ENCODE data around the gene SHC2.
"Not testable (repeated sequence)": the region's sequence is repeated elsewhere in the genome, so short reads cannot be mapped to it uniquely, and the experiment has no call there.

Gene SHC2

GRCh38 chr19:438416-438958, 22.3 kb downstream of the SHC2 start:
- peaks cover 9% of the 10 kb centered on the region for H3K9me3 Mint-ChIP-seq
- no peaks in the 10 kb centered on the region for H3K36me3 Mint-ChIP-seq (ENCODE audit: low read depth)
- H3K27me3 Mint-ChIP-seq = peaks cover 11% of the 10 kb centered on the region
- intact Hi-C loops (cut with micrococcal nuclease) = no loop called here
- H3K27ac Mint-ChIP-seq = no peak overlapping the region
- H3K4me3 Mint-ChIP-seq = no peak overlapping the region
- H3K4me1 Mint-ChIP-seq (ENCODE audit: low read depth) = no peaks in the 10 kb centered on the region

- Mint-ChIP-seq H3K9me3 (peaks cover 4% of the 10 kb centered on the region), H3K27ac (no peak overlapping the region), H3K27me3 (peaks cover 11% of the 10 kb centered on the region), H3K4me3 (no peak overlapping the region), H3K36me3 (ENCODE audit: low read depth) (no peaks in the 10 kb centered on the region), H3K4me1 (ENCODE audit: low read depth) (no peaks in the 10 kb centered on the region)
- intact Hi-C loops (cut with micrococcal nuclease) = no loop called here
Observed at GRCh38 chr19:437041-437440, 23.8 kb downstream of the SHC2 start.

DNA sequence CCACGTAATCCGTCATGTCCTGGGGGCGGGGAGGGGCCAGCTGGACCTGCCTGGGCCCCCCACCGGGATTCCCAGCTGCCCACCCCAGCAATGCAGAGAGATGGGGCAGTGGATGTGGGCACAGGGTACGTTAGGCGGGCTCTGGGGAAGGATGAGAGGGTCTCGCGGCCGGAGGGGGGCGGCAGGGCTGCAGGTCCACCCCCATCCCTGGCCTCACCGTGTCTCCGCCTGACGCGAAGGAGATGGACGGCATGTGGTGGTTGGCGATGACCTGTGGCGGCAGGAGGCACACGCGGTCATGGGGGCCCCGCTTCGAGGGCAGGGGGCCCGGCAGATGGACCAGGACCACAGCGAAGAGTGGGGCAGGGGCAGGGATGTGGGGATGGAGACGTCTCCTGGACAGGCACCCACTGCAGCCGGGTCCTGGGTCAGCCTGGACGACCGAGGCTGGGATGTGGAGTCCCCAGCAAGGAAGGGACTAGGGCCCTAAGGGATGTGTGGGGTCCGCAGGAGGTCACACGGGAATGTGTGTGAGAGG, 24.4 kb downstream of the SHC2 start:
- intact Hi-C loops (cut with micrococcal nuclease) = no loop called here
- H3K36me3 Mint-ChIP-seq (ENCODE audit: low read depth) = no peaks in the 10 kb centered on the region

DNA sequence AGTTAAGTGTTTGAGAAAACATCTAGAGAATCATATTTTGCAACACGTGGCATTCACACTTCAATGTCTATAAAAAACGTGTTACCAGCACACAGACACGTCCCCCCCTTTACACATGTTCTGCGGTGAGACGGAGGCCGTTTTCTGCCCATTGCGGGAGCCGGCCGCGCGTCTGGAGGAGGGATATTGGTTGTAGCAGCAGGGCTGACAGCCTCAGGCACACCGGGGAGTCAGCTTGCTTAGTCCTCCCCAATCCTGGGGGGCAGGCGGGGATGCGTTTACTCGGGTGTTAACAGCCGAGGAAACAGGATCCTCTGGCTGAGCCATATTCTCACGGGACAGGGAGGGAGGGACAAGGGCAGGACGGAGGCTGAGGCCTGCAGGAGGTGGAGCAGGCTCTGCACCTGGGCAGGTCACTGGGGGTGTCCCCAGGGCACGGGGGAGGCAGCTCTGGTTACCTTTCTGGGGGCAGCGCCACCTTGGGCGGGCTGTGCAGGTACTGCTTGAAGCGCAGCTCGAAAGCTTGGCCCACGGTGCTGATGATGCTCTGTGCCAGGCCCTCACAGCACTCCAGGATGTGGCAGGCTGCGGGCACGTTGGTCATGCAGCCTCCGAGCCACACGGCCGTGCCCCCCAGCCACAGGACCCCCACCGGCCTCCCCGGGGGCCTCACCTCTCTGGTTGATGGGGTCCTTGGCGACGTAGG, 25.0 kb downstream of the SHC2 start:
- H3K4me3 Mint-ChIP-seq = no peak overlapping the region
- peaks cover 6% of the 10 kb centered on the region for H3K9me3 Mint-ChIP-seq
- H3K36me3 Mint-ChIP-seq (ENCODE audit: low read depth) = no peaks in the 10 kb centered on the region
- H3K4me1 Mint-ChIP-seq (ENCODE audit: low read depth) = no peaks in the 10 kb centered on the region
- H3K27me3 Mint-ChIP-seq = peaks cover 1% of the 10 kb centered on the region
- intact Hi-C loops (cut with micrococcal nuclease) = no loop called here
- no peak overlapping the region for H3K27ac Mint-ChIP-seq

More for the DNA sequence above, 24.4 kb downstream of the SHC2 start:
- Mint-ChIP-seq H3K9me3 (peaks cover under 1% of the 10 kb centered on the region), H3K27ac (no peak overlapping the region), H3K4me3 (no peak overlapping the region), H3K27me3 (peaks cover 7% of the 10 kb centered on the region), H3K4me1 (ENCODE audit: low read depth) (no peaks in the 10 kb centered on the region)

DNA sequence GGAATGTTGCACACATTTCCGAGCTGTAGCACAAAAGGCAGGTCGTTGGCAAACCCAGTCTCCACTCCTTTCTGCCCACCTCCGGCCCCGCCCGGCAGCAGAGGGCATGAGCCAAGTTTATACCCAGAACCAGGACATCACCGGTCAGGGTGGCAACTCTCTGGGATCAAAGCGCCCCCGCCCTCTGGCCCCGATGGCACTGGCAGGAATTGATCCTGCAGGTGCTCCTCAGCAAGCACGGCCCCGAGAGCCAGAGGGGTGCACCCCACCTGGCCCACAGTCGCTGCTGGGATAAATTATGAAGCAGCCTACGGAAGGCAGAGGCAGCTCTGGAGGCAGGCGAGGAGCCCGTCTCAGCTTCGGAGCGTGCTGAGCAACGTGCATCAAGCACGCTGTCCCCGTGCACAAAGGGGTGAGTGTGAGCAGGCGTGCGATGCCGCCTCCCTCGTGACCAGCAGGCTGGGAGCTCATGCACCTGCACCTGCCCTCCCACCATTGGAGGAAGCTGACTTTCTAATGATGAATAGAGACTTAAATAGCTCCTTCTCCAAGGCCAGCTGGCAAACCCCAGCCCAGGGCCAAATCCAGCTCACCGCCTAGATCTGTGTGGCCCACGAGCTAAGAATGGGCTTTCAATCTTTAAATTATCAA, 25.7 kb downstream of the SHC2 start:
- no peaks in the 10 kb centered on the region for H3K4me1 Mint-ChIP-seq (ENCODE audit: low read depth)
- H3K9me3 Mint-ChIP-seq = peaks cover 12% of the 10 kb centered on the region
- H3K4me3 Mint-ChIP-seq = no peak overlapping the region
- H3K27me3 Mint-ChIP-seq = peaks cover 1% of the 10 kb centered on the region
- H3K36me3 Mint-ChIP-seq (ENCODE audit: low read depth) = no peaks in the 10 kb centered on the region
- intact Hi-C loops (cut with micrococcal nuclease) = no loop called here
- no peak overlapping the region for H3K27ac Mint-ChIP-seq

GRCh38 chr19:434152-434960, 26.5 kb downstream of the SHC2 start:
- Mint-ChIP-seq H3K4me3 (no peak overlapping the region), H3K9me3 (peaks cover 12% of the 10 kb centered on the region), H3K4me1 (ENCODE audit: low read depth) (no peaks in the 10 kb centered on the region), H3K27me3 (peaks cover 1% of the 10 kb centered on the region), H3K36me3 (ENCODE audit: low read depth) (no peaks in the 10 kb centered on the region), H3K27ac (no peak overlapping the region)
- intact Hi-C loops (cut with micrococcal nuclease) = no loop called here

DNA sequence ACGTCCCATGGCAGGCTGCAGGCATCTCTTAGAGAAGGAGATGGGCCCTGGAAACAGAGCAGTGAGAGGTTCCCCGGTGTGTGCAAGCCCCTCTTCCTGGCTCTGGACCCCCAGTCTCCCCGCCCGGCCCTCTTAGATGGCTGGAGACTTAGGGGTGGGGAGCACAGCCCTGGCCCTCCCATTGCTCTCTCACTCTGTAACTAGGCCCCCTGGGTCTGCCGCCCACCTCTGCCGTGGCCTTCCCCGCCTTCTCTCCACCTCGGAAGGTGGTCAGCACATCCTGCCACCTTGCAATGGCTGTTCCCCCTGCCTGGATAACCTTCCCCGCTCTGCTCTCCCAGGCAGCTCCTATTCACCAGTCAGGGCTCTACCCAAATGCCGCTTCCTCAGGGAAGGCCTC, 30.1 kb downstream of the SHC2 start:
- H3K4me3 Mint-ChIP-seq = no peak overlapping the region
- no peak overlapping the region for H3K27ac Mint-ChIP-seq
- peaks cover 34% of the 10 kb centered on the region for H3K9me3 Mint-ChIP-seq
- H3K36me3 Mint-ChIP-seq (ENCODE audit: low read depth) = no peaks in the 10 kb centered on the region
- no peaks in the 10 kb centered on the region for H3K27me3 Mint-ChIP-seq
- no peaks in the 10 kb centered on the region for H3K4me1 Mint-ChIP-seq (ENCODE audit: low read depth)
- intact Hi-C loops (cut with micrococcal nuclease) = no loop called here

GRCh38 chr19:428149-428548, 32.7 kb downstream of the SHC2 start:
- no peak overlapping the region for H3K4me3 Mint-ChIP-seq
- no peaks in the 10 kb centered on the region for H3K36me3 Mint-ChIP-seq (ENCODE audit: low read depth)
- no peaks in the 10 kb centered on the region for H3K4me1 Mint-ChIP-seq (ENCODE audit: low read depth)
- intact Hi-C loops (cut with micrococcal nuclease) = no loop called here
- peaks cover 34% of the 10 kb centered on the region for H3K9me3 Mint-ChIP-seq
- no peak overlapping the region for H3K27ac Mint-ChIP-seq
- H3K27me3 Mint-ChIP-seq = no peaks in the 10 kb centered on the region

GRCh38 chr19:427675-428074, 33.2 kb downstream of the SHC2 start:
- H3K36me3 Mint-ChIP-seq (ENCODE audit: low read depth); H3K27me3 Mint-ChIP-seq; H3K4me1 Mint-ChIP-seq (ENCODE audit: low read depth); H3K27ac Mint-ChIP-seq; intact Hi-C loops (cut with micrococcal nuclease); H3K4me3 Mint-ChIP-seq: not testable (repeated sequence)
- peaks cover 34% of the 10 kb centered on the region for H3K9me3 Mint-ChIP-seq

GRCh38 chr19:426725-427445, 33.9 kb downstream of the SHC2 start:
- Mint-ChIP-seq H3K36me3 (ENCODE audit: low read depth) (no peaks in the 10 kb centered on the region), H3K27ac (no peak overlapping the region)

DNA sequence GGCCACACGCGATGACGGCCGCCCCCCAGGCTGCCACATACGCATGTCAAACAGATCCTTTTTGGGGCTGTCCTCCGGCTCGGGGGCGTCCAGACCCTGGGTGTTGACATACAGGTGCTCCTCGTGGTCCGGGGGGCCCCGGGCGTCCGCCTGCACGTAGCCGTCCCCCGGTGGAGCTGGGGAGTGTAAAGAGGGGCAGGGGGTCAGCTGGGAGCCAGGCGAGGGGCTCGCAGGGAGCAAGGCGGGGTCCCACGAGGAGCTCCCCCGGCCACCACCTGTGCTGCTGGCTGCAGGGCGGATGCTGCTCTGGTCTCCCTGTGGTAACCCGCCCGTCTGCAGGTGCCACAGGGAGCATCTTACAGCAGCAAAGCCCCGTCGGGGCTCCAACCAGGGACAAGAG, 35.8 kb downstream of the SHC2 start:
- H3K27ac Mint-ChIP-seq = no peak overlapping the region
- no peaks in the 10 kb centered on the region for H3K36me3 Mint-ChIP-seq (ENCODE audit: low read depth)
- intact Hi-C loops (cut with micrococcal nuclease) = no loop called here
- peaks cover 22% of the 10 kb centered on the region for H3K9me3 Mint-ChIP-seq
- H3K4me1 Mint-ChIP-seq (ENCODE audit: low read depth) = no peaks in the 10 kb centered on the region
- H3K27me3 Mint-ChIP-seq = no peaks in the 10 kb centered on the region
- no peak overlapping the region for H3K4me3 Mint-ChIP-seq

More at GRCh38 chr19:426725-427445, 33.9 kb downstream of the SHC2 start:
- no peaks in the 10 kb centered on the region for H3K4me1 Mint-ChIP-seq (ENCODE audit: low read depth)
- intact Hi-C loops (cut with micrococcal nuclease) = no loop called here
- no peak overlapping the region for H3K4me3 Mint-ChIP-seq
- no peaks in the 10 kb centered on the region for H3K27me3 Mint-ChIP-seq
- peaks cover 34% of the 10 kb centered on the region for H3K9me3 Mint-ChIP-seq

DNA sequence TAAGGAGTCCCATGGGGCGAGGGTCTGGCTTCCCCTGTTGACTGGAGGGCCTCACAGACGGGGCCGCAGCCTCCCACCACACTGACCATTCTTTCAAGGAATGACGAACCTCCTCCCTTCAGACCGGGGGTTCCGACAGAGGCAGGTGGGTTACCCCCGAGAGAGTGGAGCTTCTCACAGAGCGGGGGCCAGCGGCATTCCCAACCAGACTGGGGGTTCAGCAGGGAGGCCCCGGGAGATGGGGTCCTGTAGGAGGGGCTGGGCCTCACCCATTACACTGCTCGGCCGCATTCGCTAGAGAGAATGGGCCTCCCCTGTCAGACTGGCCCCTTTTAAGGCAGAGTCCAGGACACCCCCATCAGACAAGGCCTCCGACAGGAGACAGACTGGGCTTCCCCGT, 36.3 kb downstream of the SHC2 start:
- no peaks in the 10 kb centered on the region for H3K27me3 Mint-ChIP-seq
- no peak overlapping the region for H3K4me3 Mint-ChIP-seq
- intact Hi-C loops (cut with micrococcal nuclease) = no loop called here
- H3K36me3 Mint-ChIP-seq (ENCODE audit: low read depth) = no peaks in the 10 kb centered on the region
- H3K4me1 Mint-ChIP-seq (ENCODE audit: low read depth) = no peaks in the 10 kb centered on the region
- no peak overlapping the region for H3K27ac Mint-ChIP-seq
- peaks cover 22% of the 10 kb centered on the region for H3K9me3 Mint-ChIP-seq

DNA sequence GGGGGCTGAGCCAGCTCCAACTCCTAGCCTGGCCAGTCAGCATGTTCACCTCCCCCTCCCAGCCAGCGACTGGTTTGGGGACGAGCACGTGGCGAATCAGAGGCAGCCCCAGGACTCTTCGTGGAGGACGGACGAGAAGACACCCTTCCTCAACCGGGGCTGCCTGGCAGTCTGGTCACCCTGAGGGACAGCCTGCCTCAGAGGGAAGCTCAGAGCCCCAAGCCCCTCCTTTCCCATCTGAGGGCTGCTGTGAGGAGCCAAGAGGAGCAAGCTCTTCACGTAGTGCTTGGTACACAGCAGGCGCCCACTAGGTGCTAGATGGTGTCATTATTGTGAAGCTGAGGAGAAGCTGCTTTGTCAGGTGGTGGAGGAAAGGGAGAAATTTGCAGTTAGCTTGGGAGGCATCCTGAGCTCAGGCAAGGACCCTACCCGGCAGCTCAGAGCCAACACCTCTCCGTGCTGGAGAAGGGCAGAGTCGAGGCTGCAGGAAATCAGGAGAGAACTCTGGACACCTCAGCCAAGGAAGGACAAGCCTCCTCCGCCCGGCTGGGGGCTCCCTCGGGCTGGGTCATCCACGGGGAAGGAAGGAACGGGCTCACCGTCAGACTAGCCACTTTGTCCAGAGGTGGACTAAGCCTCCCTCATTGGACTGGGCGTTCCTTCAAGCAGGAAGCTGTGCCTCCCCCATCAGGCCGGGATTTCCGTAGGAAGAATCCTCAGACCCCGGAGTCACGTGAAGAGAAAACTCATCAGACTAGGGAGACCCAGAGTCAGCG, 37.0 kb downstream of the SHC2 start:
- peaks cover 21% of the 10 kb centered on the region for H3K9me3 Mint-ChIP-seq
- no peak overlapping the region for H3K4me3 Mint-ChIP-seq
- H3K36me3 Mint-ChIP-seq (ENCODE audit: low read depth) = no peaks in the 10 kb centered on the region
- intact Hi-C loops (cut with micrococcal nuclease) = no loop called here
- H3K4me1 Mint-ChIP-seq (ENCODE audit: low read depth) = no peaks in the 10 kb centered on the region
- H3K27ac Mint-ChIP-seq = no peak overlapping the region
- H3K27me3 Mint-ChIP-seq = no peaks in the 10 kb centered on the region
